GM12878 (cell line): Measurements from ENCODE around the gene UBXN6.

ENCODE experiments used
- ATF3 ChIP-seq: IDR thresholded peaks from 2 replicates; pipeline ENCODE4 v1.6.1; 2011; ENCODE audit warnings: low read depth, mild to moderate bottlenecking, low read length, moderate library complexity, borderline replicate concordance; ENCODE audit errors: extremely low read depth
- CHD2 ChIP-seq: IDR thresholded peaks from 2 replicates; pipeline ENCODE4 v1.6.1; 2011; ENCODE audit warnings: low read depth, low read length, improper control_type of control experiment, borderline replicate concordance
- CTCF ChIP-seq, 3 experiments: IDR thresholded peaks in 2 of 3; conservative IDR thresholded peaks in 1 of 3; 2 replicates each; pipeline ENCODE4 v1.5.1; 2011; ENCODE audit warnings: low read depth in 3 of 3, low read length in 3 of 3, mild to moderate bottlenecking in 3 of 3, control low read depth in 2 of 3, moderate library complexity in 2 of 3, inconsistent platforms in 1 of 3, mixed read lengths in 1 of 3; ENCODE audit not compliant: control insufficient read depth in 2 of 3, insufficient read depth in 1 of 3; ENCODE audit errors: extremely low read depth in 1 of 3
- EP300 ChIP-seq, 2 experiments: fragments of 150-350 bp in 1 of 2; IDR thresholded peaks; 2 replicates each; pipeline ENCODE4 v1.6.1; 2011 to 2012; ENCODE audit warnings: low read depth in 2 of 2, low read length in 2 of 2, borderline replicate concordance in 1 of 2, improper control_type of control experiment in 1 of 2, inconsistent platforms in 1 of 2; ENCODE audit not compliant: control insufficient read depth in 1 of 2
- MYC ChIP-seq: IDR thresholded peaks from 2 replicates; pipeline ENCODE4 v1.6.1; 2011; ENCODE audit warnings: mild to moderate bottlenecking, low read length, moderate library complexity, inconsistent platforms; ENCODE audit not compliant: insufficient read depth, insufficient replicate concordance, insufficient read length, severe bottlenecking

- TF ChIP-seq CHD2 (no peak), CTCF (IDR thresholded peaks at IDR 0.05 in 2 of 3, conservative IDR thresholded peaks at IDR 0.05 in 1 of 3; ENCODE audit: control insufficient read depth in 2 of 3, extremely low read depth in 1 of 3, insufficient read depth in 1 of 3, low read depth in 3 of 3, low read length in 3 of 3) (no peak), MYC (no peak), EP300 (IDR thresholded peaks at IDR 0.05; ENCODE audit: borderline replicate concordance in 1 of 2, control insufficient read depth in 1 of 2, low read depth in 2 of 2, low read length in 2 of 2) (no peak), ATF3 (no peak)
Measured at GRCh38 chr19:4428326-4428975, 29.1 kb downstream of the UBXN6 start.
